HG03095 (cell line): ENCODE results near the gene SHF.
"Not testable (repeated sequence)": the region's sequence is repeated elsewhere in the genome, so short reads cannot be mapped to it uniquely, and the experiment has no call there.

Experiments used
- ATAC-seq: cut with Tn5 transposase; IDR thresholded peaks from one replicate; pipeline ENCODE4 v1.9.1; 2021; ENCODE audit warnings: moderate library complexity; ENCODE audit not compliant: unreplicated experiment

Gene SHF, protein sequence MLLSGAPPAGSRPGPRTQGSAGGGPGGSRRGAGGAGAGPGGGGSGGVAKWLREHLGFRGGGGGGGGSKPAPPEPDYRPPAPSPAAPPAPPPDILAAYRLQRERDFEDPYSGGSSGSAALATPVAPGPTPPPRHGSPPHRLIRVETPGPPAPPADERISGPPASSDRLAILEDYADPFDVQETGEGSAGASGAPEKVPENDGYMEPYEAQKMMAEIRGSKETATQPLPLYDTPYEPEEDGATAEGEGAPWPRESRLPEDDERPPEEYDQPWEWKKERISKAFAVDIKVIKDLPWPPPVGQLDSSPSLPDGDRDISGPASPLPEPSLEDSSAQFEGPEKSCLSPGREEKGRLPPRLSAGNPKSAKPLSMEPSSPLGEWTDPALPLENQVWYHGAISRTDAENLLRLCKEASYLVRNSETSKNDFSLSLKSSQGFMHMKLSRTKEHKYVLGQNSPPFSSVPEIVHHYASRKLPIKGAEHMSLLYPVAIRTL

DNA sequence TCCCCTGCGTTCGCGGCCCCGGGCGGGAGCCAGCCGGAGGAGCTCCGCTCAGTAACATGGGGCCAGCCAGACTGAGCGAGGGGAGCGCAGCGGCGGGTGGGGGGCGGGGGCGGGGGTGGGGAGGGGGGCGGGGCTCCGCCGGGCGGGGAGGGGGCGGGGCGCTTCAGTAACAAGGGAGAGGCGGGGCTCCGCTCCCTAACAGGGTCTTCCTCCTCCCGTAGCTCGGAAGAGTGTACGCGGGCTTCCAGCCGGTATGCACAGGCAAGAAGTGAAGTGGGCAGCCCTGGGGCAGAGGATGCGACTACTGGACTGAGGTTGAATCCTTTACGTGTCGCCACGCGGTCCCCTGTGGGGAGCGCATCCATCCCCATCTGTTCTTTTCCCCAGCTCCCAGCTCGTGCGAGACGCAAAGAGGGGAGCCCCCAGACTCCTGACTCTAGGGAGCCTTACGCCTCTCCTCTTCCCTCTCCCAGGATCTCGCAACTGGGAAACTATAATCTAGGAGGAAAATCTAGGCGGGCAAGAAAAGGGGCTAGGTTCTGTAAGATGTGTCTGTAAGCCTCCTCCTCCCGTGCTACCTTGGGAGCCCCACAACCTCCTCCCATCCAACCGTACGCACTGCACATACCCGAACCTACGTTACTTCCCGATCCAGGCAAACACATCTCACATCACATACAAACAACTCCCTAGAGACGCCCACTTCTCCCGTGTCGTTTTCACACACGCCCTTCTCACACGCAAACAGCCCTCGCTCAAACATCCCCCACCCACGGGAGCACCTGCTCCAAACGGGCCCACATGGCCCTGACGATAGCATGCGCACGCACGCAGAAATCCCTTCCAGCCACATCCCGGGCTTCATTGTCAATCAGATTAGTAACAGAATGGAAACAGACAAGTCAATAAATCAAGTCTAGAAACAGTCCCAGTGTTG, at the start of gene SHF:
Gene SHF, minus strand, starts transcription at position 73 of the 937 bp plus-strand sequence. Its CDS starts 15 bp downstream, at position 58.
- no peak for ATAC-seq

DNA sequence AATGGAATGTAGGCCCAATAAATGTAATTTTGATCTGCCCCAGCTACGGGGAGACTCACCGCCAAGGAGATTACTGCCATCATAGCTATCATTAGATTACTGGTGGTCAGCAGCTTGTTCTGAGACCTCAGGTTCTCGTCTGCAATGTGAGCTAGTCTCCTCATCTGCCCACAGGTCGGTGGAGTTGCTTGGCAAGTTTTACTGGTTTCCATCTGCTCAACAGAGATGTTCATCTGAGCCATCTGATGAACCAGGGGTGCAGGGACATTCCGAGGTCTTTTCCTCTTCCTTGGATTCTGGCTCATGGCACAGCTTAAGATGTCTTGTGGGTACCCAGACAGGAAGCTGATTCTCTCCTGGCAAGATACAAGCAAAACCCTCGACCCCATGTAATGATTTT, 49.0 kb upstream of the SHF start:
- ATAC-seq = not testable (repeated sequence)

DNA sequence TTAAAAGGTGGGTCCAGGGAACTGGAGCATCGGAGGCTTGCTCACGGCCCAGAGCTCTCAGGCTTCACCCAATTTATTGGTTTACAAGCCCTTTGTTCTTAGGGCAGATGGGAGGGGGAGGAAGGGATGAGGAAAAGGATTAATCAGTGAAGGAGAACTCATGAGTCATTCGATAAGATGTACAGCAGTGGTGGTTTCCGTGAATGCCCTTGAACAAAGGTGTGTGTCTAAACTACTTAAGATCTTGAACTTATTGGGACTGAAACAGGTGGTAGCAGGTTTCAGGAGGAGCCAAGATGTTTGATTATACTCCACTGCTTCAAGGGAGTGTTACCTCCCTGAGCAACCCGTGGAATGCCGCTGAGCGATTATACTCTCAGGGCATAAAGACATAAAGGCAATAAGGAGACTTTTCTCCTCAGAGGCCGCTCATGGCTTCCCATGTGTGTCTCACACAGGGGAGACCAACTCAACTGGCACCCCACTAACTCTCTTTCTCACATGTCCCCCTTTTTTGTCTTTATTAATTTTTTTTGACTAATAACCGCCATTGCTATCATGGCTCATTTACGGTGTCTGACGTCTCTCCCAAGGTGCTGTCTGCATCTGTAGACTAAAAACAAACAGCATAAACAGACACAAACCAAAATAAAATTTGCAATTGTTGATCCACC, 46.9 kb upstream of the SHF start:
- ATAC-seq = no peak

DNA sequence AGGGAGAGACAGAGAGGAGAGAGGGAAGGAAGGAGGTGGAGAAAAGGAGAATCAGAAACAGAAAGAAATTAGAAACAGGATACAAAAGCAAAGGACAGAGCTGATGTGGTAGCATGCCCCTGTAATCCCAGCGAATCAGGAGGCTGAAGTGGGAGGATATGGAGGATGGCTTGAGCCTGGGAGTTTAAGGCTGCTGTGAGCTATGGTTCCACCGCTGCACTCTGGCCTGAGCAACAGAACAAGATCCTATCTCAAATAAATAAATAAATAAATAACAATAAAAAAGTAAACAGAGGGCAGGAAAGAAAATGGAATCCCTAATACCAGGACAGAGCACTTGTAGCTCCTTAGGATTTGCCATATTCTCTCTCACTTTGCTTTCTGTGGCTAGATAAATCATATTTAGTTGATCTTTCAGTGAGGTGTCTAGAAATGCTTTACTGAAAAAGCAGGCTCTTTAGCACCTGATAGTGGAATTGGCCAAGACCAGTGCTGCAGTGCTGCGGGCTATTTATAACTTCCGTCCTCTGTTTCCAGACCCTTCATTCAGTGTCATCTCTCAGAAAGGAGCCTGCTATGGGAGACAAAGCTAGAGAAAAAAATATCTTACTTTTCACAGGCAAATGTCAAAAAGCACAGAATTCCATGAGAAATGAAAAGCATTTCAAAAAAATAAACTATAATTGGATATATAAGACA, 44.2 kb upstream of the SHF start:
- no peak for ATAC-seq

DNA sequence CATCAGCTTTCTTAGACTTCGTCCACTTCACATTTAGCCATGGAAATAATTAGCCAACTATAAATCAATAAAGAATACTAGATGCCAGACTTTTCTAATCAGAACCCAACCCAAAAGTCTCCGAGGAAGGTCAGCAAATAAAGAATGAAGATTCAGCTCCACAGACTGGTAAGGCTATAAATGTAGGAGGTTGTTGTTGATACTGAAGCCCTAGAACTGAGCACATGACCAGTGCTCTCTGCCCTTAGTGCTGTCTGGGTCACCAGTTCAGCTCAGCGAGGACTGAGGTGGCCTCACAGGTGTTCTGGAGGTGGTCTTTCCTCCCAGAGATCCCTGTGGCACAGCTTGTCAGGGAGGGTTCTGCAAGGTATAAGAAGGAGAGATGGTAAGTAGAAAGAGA, 43.4 kb upstream of the SHF start:
- ATAC-seq = no peak

DNA sequence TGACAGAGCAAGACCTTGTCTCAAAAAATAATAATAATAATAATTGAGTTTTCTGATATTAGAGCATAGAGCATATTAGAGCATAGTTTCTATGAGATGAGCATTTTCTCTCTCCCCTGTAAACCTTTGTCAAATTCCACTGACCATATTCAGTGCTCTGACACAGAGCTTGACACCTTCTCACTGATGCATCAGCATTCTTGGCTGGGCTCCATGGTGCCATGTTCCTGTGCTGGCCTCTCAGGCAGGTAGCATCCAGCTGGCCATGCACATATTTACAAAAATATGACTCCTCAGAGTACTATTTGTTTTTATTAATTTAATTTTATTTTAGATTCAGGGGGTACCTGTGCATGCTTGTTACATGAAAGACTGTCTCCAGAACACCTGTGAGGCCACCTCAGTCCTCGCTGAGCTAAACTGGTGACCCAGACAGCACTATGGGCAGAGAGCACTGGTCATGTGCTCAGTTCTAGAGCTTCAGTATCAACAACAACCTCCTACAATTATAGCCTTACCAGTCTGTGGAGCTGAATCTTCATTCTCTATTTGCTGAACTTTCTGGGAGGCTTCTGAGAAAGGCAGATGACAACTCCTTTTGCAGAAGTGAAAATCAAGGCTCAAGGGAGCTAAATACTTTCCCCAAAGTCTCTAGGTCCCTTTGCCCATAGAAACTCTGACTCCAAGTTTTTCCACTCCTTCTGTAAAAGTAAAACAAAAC, 42.6 kb upstream of the SHF start:
- ATAC-seq = no peak

DNA sequence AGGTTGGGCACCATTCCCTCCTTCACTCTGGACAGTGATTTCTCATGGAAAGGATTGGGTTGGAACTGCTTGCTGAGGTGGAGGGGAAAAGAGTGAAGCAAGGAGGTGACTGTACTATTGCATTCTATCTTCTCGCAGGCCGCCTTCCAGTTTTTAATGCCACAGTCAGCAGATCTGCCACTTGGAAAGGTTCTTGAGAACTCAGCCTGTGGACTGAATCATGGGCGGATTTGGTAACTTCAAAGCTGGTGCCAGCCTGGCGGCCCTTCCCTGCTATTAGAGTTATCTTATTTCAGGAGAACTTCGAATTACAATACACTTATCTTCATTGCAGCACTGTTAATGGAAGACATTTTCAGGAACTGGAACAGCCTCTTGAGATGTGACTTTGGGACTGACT, 41.2 kb upstream of the SHF start:
- no peak for ATAC-seq

DNA sequence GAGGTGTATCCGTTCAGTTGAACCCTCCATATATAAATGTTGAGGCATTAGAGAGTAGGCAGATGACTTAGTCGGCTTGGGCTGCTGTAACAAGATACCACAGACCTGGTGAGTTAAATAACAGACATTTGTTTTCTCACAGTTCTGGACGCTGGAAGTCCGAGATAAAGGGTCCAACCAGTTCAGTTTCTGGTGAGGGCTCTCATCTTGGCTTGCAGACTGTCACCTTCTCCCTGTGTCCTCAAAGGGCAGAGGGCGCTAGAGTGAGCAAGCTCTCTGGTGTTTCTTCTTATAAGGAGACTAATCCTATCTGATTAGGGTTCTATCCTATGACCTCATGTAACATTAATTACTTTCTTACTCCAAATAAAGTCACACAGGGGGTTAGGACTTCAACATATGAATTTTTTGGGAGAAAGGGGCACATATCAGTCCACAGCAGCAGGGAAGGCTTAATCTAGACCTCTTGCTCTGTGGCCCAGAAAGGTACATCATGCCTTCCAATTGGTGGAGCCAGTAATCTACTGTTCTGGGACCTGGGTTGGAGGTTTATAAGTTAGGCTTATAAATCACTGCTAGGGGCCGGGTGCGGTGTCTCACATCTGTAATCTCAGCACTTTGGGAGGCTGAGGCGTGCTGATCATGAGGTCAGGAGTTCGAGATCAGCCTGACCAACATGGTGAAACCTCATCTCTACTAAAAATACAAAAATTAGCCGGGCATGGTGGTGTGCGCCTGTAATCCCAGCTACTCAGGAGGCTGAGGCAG, 37.9 kb upstream of the SHF start:
- ATAC-seq = no peak

DNA sequence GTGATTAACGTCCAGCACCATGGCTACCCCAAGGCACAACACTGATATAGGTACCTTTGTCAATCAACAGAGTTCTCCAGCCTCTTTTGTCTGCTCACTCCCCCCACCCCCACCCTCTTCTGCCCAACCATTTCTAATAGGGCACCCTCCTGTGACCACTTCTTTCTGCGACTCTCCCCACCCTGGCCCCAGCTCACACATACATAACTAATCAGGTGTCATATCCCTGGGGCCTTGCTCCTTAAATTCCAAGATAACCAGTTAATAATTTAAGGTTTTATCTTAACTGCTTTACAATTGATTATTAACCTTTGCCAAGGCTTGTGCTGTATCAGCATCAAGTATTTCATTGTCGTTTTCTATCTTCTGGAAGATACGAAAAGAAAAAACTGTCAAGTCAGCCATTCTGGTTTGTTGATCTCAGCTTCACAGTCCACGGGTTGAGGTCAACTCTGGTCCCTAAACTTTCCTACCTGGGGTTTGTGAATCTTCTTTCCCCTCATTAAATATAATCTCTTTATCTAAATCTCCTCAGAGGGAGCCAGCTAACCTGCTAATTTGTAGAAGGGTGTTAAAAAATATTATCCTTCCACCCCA, 37.0 kb upstream of the SHF start:
- ATAC-seq = no peak

DNA sequence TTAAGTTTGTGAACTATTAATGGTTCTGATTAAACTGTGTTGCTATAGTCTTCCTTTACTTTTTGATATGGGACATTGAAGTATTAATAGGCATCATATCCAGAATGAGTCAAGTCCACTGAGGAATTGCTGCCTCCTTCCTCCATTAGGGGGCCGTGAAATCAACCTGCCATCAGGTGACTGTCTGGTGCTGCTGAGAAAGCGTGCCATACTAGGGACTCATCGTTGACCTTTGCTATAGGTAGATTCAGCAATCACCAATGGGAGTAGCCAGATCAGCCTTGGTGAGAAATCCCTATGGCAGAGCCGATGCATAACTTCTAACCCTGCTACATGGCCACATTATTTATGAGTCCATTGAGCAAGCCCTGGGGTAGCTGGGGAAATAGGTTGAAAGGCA, 34.2 kb upstream of the SHF start:
- no peak for ATAC-seq

DNA sequence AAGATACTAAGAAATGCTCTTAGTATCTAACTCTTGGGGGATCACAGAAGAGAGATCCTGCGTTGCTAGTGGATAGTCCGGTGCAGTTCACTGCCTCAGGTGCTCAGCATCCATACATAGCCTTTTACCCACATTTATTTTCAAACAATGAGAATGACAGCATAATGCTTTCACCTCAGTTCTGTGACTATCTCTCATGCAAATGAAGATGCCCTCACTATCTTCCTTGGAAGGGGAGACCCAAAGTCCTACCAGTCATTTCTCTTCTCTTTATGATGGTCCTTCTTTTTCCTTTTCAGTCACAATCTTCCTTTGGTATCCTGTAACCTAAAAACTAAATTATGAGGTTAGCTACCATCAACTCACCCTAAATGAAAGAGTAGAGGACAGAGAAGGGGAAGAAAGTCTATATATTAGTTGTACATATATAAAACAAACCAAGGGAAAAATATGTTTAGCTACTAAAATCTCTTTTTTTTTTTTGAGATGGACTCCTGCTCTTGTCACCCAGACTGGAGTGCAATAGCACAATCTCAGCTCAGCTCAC, 33.4 kb upstream of the SHF start:
- ATAC-seq = no peak

DNA sequence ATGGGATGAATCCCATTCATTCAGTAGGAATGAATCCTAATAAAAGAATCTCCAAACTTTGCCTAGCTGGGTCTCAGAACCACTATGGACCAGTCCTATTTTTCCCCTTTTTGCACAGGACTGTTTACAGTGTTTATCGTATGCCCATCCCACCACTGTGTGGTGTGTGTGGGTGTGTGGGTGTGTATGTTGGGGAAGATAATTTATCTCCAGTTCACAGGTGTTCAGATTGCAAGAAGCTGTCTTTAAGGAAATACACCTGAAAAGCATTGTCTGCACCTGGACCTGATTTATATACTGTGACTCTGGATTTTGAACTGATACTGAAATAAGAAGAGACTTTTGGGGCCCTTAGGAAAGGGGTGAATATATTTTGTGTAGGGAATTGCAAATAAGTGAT, 24.7 kb upstream of the SHF start:
- no peak for ATAC-seq

DNA sequence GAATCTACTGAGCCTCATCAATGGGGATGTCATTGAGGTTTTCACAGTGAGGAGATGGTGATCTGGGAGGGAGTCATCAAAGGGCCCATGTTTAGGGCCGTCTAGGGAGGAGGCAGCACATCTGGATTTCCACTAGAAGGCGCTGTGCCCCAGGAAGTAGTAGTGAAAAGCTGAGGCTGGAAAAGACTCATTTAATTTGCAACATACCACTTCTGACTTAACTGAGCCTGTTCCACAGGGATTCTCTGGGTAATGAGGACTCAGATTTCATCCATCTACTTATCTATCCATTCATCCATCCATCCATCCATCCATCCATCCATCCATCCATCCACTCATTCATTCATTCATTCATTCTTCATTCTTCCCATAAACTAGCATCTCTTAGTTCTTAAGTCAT, 17.4 kb upstream of the SHF start:
- ATAC-seq = no peak

DNA sequence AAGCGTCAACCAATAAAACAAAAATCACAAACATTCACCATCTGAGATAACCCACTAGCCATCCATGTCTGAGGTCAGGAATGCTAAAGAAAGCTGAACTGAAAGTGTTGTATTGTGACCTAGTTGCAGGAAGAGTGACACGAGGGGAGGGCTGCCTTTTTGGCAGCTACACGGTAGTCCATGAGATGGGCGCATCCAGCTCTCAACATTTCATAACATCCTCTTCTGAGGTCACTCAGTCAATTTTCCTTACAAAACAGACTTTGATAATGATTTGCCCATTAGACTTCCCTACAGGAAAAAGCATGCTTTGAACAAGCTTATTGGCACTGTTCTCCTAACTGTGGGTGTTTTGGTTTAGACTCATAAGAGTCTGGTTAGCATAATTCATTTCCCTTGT, 15.4 kb upstream of the SHF start:
- ATAC-seq = no peak

DNA sequence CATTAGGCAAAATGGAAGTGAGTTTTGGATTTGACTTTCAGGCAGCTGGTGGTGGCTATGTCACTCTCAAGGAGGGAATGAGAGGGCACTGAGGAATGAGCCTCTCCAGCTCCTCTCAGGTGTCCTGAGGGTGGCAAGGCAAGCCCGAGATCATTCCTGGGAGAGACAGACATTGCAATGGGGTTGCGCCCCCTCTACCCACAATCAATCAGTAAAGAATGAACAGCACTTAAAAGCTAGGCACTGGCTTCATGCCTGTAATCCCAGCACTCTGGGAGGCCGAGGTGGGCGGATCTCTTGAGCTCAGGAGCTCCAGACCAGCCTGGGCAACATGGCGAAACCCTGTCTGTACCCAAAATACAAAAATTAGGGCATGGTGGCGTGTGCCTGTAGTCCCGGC, 14.1 kb upstream of the SHF start:
- ATAC-seq = no peak

DNA sequence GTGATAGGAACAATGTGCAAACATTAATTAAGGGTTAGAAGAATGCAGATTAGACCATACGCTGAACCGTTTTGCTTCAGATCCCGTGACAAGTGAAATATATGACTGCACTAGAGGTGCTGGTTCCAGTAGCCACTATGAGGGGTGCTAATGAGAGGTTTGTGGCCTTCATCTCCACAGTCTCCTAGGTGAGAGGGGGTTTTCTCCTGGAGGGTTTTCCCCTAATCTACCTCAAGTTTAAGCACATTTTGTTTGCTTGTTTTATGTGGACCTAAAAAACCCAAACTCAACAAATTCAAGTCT, 13.7 kb upstream of the SHF start:
- no peak for ATAC-seq

DNA sequence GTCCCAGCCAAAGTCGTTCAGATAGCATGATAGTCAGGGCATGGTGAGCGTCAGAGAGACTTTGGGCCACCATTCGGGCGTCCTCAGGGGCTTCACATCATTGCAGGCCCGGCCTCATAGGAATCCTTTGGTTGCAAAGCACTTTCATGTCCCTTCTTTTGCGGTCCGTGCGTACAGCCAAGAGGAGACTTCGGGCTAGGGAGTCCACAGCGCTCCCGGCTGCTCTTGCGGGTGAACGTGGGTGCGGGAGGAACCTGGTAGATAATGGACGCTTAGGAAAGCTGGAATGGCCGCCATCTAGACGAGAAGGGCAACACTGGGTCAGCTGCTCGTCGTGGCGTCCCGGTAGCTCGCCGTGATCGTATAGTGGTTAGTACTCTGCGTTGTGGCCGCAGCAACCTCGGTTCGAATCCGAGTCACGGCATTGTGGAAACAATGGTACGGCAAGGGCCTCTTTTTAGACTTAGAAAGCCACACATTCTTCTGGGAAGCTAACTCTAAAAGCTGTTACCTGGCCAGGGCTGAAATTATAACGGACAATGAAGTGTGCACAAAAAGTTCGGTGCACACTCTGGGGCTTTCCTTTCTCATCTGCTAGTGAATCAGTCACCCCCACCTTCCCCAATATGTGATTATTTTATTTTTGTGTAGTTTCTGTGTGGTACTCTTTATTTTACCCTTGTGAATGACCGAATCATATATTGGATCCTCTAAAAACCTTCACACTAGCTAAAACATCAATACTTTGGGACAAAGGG, 13.2 kb upstream of the SHF start:
- peak; percentile 2 for ATAC-seq
